ENCODE results near the gene TCAIM.
A peak's percentile ranks its signal among the peaks of the same experiment; 100 is the strongest.

DNA sequence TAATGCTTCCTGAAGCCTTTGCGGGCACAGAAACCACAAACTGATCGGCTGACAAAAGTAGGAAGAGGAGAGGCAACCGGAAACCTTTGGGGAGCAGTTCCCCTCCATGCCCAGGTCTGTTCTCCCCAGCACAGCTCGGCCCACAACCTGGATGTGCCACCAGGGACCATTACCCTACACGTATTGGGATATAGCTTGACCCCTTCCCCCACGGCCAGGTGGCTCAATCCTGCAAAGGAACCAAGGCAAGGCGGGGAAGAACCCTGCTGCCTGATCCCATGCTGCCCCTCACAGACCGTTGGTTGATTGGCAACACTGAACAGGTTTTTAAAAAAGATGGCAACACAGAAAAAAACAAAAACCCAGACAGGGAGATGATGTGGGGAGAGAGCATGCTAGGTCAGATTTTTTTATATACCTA, 19.7 kb upstream of the TCAIM start:
- TF ChIP-seq FOXM1 (IDR thresholded peaks at IDR 0.05; ENCODE audit: borderline replicate concordance, low read depth) (no peak), RAD21 (IDR thresholded peaks at IDR 0.05; ENCODE audit: low read depth) (0 out of 2 replicates have a peak, but pooled peaks have one; percentile 9), EP300 (IDR thresholded peaks at IDR 0.05; ENCODE audit: borderline replicate concordance) (no peak), YY1 (IDR thresholded peaks at IDR 0.05; ENCODE audit: low read depth) (no peak), CREB1 (IDR thresholded peaks at IDR 0.05; ENCODE audit: low read depth) (no peak), EGR1 (IDR thresholded peaks at IDR 0.05) (no peak), TCF12 (IDR thresholded peaks at IDR 0.05; ENCODE audit: low read depth) (no peak)
